Mesenteric fat pad (tissue), 1 donor: ENCODE data around the gene CCDC24. TPM values are rescaled to one million over a fixed set of nuclear protein-coding genes. Genes with fewer than 3 reads are reported as not detected.

Experiments used
- DNase-seq: peaks from one replicate; pipeline ENCODE4 v3.0.0-alpha.2; 2020; ENCODE audit warnings: low spot score
- total RNA-seq: library from RNA; stranded (reverse); fragmentation: NEBNext Ultra II Directional; extraction: Animal tissue kit (Norgen Biotek cat#: 25700); gene quantifications from one replicate; pipeline ENCODE4 v1.2.1, GENCODE V29; 2021
- donor health status: DM: yes; HTN: yes; CAD: no.

Gene CCDC24
- total RNA-seq, 1 donor from 2014 or later, result 3.9 TPM

GRCh38 chr1:43962324-43962723 lies 29.1 kb upstream of the CCDC24 start:
- DNase-seq, result no peak

GRCh38 chr1:43963006-43963405 lies 28.4 kb upstream of the CCDC24 start:
- DNase-seq, result no peak

- DNase-seq, result no peak
Measured at GRCh38 chr1:43963890-43964289, 27.5 kb upstream of the CCDC24 start.

GRCh38 chr1:43965316-43965715 lies 26.1 kb upstream of the CCDC24 start:
- DNase-seq, result no peak

GRCh38 chr1:43968348-43968948 lies 23.0 kb upstream of the CCDC24 start:
- DNase-seq, result no peak

- no peak for DNase-seq
Measured at GRCh38 chr1:43969416-43969745, 22.0 kb upstream of the CCDC24 start.

GRCh38 chr1:43969746-43970466 lies 21.5 kb upstream of the CCDC24 start, which contains the start of gene DPH2:
Gene DPH2 (plus strand): TSS chr1:43970010. CDS start chr1:43970176, 166 bp downstream.
- peak; percentile 98 for DNase-seq

- DNase-seq, result no peak
Measured at GRCh38 chr1:43970502-43970901, 20.9 kb upstream of the CCDC24 start.

- DNase-seq, result no peak
Measured at GRCh38 chr1:43970911-43971310, 20.5 kb upstream of the CCDC24 start.

- DNase-seq, result no peak
Measured at GRCh38 chr1:43971336-43971980, 19.9 kb upstream of the CCDC24 start.

- no peak for DNase-seq
Measured at GRCh38 chr1:43973981-43974442, 17.4 kb upstream of the CCDC24 start.

- DNase-seq, result peak; percentile 99
Measured at GRCh38 chr1:43974443-43975248, 16.8 kb upstream of the CCDC24 start, which contains the start of gene ATP6V0B. Gene ATP6V0B (plus strand): TSS chr1:43974960. CDS start chr1:43975041, 81 bp downstream.

- DNase-seq, result no peak
Measured at GRCh38 chr1:43975249-43975961, 16.0 kb upstream of the CCDC24 start.

GRCh38 chr1:43976045-43976444 lies 15.4 kb upstream of the CCDC24 start:
- no peak for DNase-seq

GRCh38 chr1:43976890-43977289 lies 14.5 kb upstream of the CCDC24 start:
- no peak for DNase-seq

- no peak for DNase-seq
Measured at GRCh38 chr1:43977376-43978263, 13.8 kb upstream of the CCDC24 start.

- DNase-seq, result no peak
Measured at GRCh38 chr1:43978264-43978550, 13.2 kb upstream of the CCDC24 start.

- no peak for DNase-seq
Measured at GRCh38 chr1:43978551-43979260, 12.7 kb upstream of the CCDC24 start, which contains the start of gene B4GALT2. Gene B4GALT2 (plus strand): TSS chr1:43979210. CDS start chr1:43981161, 1,951 bp downstream.

- DNase-seq, result no peak
Measured at GRCh38 chr1:43979261-43979527, 12.2 kb upstream of the CCDC24 start.
